GM13976 (cell line): ENCODE results near the gene CALM1.

ENCODE experiments used
- DNase-seq: peaks from one replicate; pipeline ENCODE4 v3.0.0; 2012; ENCODE audit warnings: low spot score
- in situ Hi-C: fragments of 300-500 bp; cut with MboI; formaldehyde crosslinking; loops from one replicate; pipeline ENCODE4 v1.12.0; 2022; ENCODE audit warnings: low sequenced_read_pairs, mixed read lengths, inconsistent platforms; ENCODE audit not compliant: unreplicated experiment
- TF ChIP-seq, protein P1 (sequence below): IDR thresholded peaks from 2 replicates; pipeline ENCODE4 v1.5.1; 2012; ENCODE audit warnings: borderline replicate concordance, mild to moderate bottlenecking; ENCODE audit not compliant: insufficient read depth; ENCODE audit errors: extremely low read depth, missing control alignments, control extremely low read depth

Gene CALM1

DNA sequence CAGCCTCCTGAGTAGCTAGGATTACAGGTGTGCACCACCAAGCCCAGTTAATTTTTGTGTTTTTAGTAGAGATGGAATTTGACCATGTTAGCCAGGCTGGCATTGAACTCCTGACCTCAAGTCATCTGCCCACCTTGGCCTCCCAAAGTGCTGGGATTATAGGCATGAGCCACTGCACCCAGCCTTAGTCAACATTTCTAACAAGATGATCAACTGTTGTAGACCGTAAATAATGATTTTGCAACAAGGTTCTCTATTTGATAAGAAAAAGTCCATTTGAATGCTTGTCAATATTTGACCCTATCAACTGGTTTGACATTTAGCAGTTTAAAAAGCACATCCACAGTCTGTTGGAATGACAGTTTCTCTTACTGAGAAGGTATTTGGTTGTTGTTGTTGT lies 39.9 kb upstream of the CALM1 start:
- no peak for DNase-seq
- in situ Hi-C loops: no loop called here
- TF ChIP-seq, protein P1, sequence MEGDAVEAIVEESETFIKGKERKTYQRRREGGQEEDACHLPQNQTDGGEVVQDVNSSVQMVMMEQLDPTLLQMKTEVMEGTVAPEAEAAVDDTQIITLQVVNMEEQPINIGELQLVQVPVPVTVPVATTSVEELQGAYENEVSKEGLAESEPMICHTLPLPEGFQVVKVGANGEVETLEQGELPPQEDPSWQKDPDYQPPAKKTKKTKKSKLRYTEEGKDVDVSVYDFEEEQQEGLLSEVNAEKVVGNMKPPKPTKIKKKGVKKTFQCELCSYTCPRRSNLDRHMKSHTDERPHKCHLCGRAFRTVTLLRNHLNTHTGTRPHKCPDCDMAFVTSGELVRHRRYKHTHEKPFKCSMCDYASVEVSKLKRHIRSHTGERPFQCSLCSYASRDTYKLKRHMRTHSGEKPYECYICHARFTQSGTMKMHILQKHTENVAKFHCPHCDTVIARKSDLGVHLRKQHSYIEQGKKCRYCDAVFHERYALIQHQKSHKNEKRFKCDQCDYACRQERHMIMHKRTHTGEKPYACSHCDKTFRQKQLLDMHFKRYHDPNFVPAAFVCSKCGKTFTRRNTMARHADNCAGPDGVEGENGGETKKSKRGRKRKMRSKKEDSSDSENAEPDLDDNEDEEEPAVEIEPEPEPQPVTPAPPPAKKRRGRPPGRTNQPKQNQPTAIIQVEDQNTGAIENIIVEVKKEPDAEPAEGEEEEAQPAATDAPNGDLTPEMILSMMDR: no peak

DNA sequence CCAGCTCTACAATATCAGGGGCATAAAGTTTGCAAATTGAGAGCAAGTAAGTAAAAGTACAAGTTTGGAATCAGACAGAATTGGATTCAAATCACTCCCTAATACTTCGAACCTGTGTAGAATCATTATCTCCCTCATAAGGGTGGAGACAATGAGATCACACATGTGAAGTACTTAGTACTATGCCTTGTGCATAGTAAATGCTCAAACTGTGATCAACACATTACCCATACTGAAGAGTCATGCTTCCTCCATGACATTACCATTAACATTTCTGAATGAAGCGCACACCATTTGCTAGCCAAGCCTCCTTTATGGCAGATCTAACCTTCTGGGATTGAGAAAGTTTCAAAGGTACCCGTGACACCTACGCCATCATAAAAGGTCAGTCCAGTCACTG lies 38.5 kb upstream of the CALM1 start:
- no peak for DNase-seq
- TF ChIP-seq, protein P1: no peak
- in situ Hi-C loops: no loop called here

DNA sequence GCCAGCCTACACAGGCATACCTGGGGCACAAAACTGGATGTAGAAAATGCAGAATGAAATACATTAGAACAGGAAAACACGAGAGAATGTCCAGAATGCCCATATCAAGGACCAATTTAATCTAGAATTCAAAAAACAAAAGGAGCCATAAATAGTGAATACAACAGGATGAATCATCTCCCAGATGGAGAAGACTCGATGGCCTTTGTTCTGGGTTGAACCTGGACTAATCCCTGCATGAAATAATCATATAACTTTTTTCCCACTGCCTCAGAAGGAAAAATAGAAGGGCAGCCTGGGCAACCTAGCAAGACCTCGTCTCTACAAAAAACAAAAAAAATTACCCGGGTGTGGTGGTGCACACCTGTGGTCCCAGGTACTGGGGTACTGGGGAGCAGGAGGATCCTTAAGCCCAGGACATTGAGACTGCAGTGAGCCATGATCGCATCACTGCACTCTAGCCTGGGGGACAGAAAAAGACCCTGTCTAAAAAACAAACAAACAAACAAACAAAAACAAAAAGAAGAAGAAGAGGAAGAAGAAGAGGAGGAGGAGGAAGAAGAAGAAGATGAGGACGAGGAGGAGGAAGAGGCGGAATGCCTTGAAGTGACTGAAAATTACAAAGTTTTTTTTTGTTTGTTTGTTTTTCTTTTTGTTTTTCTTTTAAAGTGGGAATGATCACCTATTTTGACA lies 34.8 kb upstream of the CALM1 start:
- DNase-seq: no peak
- TF ChIP-seq, protein P1: no peak
- in situ Hi-C loops: no loop called here

DNA sequence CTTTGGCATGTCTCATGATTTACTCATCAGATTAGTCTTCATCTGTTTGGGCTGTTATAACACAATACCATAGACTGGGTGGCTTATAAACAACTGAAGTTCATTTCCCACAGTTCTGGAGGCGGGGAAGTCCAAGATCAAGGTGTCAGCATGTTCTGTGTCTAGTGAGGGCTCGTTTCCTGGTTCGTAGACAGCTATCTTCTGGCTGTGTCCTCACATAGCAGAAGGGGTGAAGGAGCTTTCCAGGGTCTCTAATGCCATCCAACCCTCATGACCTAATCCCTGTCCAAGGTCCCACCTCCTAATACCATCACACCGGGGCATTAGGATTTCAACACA lies 34.3 kb upstream of the CALM1 start:
- no peak for DNase-seq
- in situ Hi-C loops: no loop called here
- TF ChIP-seq, protein P1: no peak

DNA sequence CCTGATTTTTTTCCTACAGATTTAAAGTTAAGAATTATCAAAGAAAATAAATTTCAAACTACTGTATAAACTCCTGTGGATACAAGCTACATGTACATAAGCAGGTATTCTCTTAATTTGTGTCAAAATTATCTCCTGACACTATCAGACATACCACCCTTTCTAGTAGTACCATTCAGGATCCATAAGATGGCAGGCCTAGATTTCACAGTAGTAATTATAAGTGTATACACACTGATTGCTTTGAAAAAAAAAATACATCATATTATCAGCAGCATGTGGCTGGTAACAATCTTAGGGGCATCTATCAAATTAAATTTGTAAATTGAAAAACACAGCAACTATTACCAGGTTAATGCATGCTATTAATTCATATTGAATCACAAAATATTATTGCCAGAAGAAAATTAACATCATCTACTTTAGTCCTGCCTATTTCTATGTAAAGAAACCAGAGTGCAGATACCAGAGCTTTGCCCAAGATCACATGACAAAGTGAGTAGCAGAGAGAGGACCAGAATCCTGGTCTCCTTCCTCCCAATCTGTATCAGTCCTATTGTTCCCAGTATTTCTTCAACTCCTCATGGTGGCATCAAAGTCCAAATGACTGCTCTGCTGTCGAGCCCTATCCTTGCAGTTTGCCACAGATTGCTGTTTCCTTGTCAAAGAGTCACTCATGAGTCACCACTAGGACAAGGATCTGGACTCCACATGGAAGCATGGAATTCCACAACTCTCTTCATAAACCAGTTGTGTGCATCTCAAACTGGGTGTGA lies 27.7 kb upstream of the CALM1 start:
- TF ChIP-seq, protein P1: no peak
- in situ Hi-C loops: no loop called here
- no peak for DNase-seq

DNA sequence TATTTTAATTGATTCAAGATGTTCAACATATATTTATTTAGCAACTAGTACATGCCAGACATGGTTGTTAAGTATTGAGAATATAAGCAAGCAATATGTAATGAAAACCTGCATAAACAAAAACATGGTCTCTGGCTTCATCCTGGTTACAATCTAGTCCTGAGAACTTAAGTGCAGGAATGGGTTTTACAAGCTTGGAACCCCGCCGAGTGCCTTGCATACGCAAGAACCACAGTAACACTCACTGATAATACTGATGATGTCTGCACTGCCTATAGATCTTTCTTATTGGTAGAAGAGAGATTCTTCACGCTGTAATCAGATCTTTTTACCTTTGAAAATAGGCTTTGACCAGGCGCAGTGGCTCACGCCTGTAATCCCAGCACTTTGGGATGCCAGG lies 22.9 kb upstream of the CALM1 start:
- TF ChIP-seq, protein P1: no peak
- in situ Hi-C loops: no loop called here
- DNase-seq: no peak
